Body of pancreas (tissue), 4 donors: Measurements from ENCODE around the gene SLC16A8. TPM values are rescaled to one million over a fixed set of nuclear protein-coding genes. Genes with fewer than 3 reads are reported as not detected.

ENCODE experiments used
- ATAC-seq: fragments of 150-250 bp; one replicate; pipeline ENCODE4 v1.9.1; 2016
- DNase-seq, 4 donors: peaks; one replicate each; pipeline ENCODE4 v3.0.0-alpha.2; 2019
- H3K27ac ChIP-seq, 4 donors: fragments of 200-600 bp; sonication (generic); 1 replicate in 3 of 4; 2 replicates in 1 of 4; pipeline versions ENCODE4 v1.5.1 to v1.6.1; 2016 to 2019; ENCODE audit warnings: mild to moderate bottlenecking in 1 of 4, mixed read lengths in 1 of 4, moderate library complexity in 1 of 4
- H3K27me3 ChIP-seq, 2 donors: fragments of 200-600 bp; sonication (generic); one replicate each; pipeline ENCODE4 v1.6.0; 2016; ENCODE audit warnings: mild to moderate bottlenecking in 1 of 2
- H3K36me3 ChIP-seq, 2 donors: fragments of 200-600 bp; sonication (generic); replicated peaks in 1 of 2; 2 replicates each; pipeline ENCODE4 v1.5.1; 2016; ENCODE audit warnings: low read depth in 2 of 2; ENCODE audit not compliant: insufficient read depth in 1 of 2
- H3K4me1 ChIP-seq: fragments of 200-600 bp; sonication (generic); one replicate; pipeline ENCODE4 v1.6.0; 2016
- H3K4me3 ChIP-seq, 2 donors: fragments of 200-600 bp; sonication (generic); 1 replicate in 1 of 2; 2 replicates in 1 of 2; pipeline ENCODE4 v1.5.1; 2016 to 2019
- H3K9me3 ChIP-seq, 3 donors: fragments of 200-600 bp; sonication (generic); 1 replicate in 2 of 3; 2 replicates in 1 of 3; pipeline ENCODE4 v1.5.1; 2016
- POLR2A ChIP-seq, 3 donors: fragments of 450-650 bp; IDR thresholded peaks; one replicate each; pipeline ENCODE4 v1.6.1; 2016; ENCODE audit warnings: antibody characterized with exemption in 3 of 3, mild to moderate bottlenecking in 2 of 3
- WGBS, 2 donors: methylation state at CpG; one replicate each; pipeline ENCODE4 v1.1.5; 2017; 5-methylcytosine and 5-hydroxymethylcytosine counted together
- intact Hi-C: fragments of 100-400 bp; cut with DNase I; formaldehyde crosslinking; loops from one replicate; pipeline ENCODE4 v1.15.1; 2023
- total RNA-seq, 2 donors: library from RNA; depleted of rRNA; stranded (reverse); fragments of >200 nt; gene quantifications; one replicate each; pipeline ENCODE4 v1.1.0, GENCODE V29; 2016
- TF ChIP-seq, protein P1 (sequence below), 7 experiments: fragments of 450-650 bp in 4 of 7; fragments of 200-600 bp in 3 of 7; sonication (generic) in 3 of 7; IDR thresholded peaks; one replicate each; pipeline ENCODE4 v1.5.1; 2016 to 2019; ENCODE audit warnings: antibody characterized with exemption in 7 of 7

SLC16A8 gene
- total RNA-seq, 2 donors from 2014 or later = not detected

GRCh38 chr22:38077096-38077495 is 6.9 kb downstream of the SLC16A8 start:
- intact Hi-C loops = no loop called here
- 73 to 81% methylated on average over 10 to 12 of the region's 12 CpGs for WGBS, 2 donors

DNA sequence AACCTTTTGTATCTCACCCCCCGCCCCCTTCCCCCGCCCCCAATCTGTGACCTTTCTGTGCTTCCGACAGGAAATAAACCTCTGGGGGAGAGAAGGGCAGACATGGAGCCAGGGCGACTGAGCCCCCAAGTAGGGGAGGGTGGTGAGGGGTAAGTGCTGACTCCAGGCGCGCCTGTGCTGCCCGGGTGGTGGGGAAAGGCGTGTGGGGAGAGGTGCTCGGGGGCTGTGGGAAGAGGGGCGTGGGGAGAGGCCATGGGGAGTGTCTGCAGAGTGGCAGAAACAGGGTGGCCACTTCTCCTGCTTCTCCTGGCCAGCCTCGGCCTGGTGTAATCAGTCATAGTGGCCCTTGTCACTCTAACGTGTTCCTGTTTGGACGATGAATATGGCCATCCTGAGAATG is 8.0 kb downstream of the SLC16A8 start:
- no peak overlapping the region for H3K27ac ChIP-seq
- no peak overlapping the region for H3K4me3 ChIP-seq
- H3K4me1 ChIP-seq = peaks cover 6% of the 10 kb centered on the region
- no peak for TF ChIP-seq POLR2A (IDR thresholded peaks at IDR 0.05)
- TF ChIP-seq, protein P1, sequence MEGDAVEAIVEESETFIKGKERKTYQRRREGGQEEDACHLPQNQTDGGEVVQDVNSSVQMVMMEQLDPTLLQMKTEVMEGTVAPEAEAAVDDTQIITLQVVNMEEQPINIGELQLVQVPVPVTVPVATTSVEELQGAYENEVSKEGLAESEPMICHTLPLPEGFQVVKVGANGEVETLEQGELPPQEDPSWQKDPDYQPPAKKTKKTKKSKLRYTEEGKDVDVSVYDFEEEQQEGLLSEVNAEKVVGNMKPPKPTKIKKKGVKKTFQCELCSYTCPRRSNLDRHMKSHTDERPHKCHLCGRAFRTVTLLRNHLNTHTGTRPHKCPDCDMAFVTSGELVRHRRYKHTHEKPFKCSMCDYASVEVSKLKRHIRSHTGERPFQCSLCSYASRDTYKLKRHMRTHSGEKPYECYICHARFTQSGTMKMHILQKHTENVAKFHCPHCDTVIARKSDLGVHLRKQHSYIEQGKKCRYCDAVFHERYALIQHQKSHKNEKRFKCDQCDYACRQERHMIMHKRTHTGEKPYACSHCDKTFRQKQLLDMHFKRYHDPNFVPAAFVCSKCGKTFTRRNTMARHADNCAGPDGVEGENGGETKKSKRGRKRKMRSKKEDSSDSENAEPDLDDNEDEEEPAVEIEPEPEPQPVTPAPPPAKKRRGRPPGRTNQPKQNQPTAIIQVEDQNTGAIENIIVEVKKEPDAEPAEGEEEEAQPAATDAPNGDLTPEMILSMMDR (IDR thresholded peaks at IDR 0.05) = no peak
- intact Hi-C loops = no loop called here
- H3K9me3 ChIP-seq = no peaks in the 10 kb centered on the region
- H3K27me3 ChIP-seq = no peaks in the 10 kb centered on the region
- ATAC-seq = no peak
- DNase-seq = no peak
- 90 to 93% methylated on average over 11 to 12 of the region's 13 CpGs for WGBS, 2 donors
- peaks cover 0 to 15% of the 10 kb centered on the region in 2 donors for H3K36me3 ChIP-seq

More at GRCh38 chr22:38077096-38077495, 6.9 kb downstream of the SLC16A8 start:
- H3K27ac ChIP-seq = no peak overlapping the region
- ATAC-seq (no peak), DNase-seq (no peak)
- peaks cover 0 to 8% of the 10 kb centered on the region in 2 donors for H3K27me3 ChIP-seq
- H3K9me3 ChIP-seq = no peaks in the 10 kb centered on the region
- H3K36me3 ChIP-seq = peaks cover 0 to 12% of the 10 kb centered on the region in 2 donors
- H3K4me1 ChIP-seq = peaks cover 17% of the 10 kb centered on the region
- TF ChIP-seq POLR2A (IDR thresholded peaks at IDR 0.05) = no peak
- TF ChIP-seq, protein P1 (IDR thresholded peaks at IDR 0.05) = no peak
- no peak overlapping the region for H3K4me3 ChIP-seq

GRCh38 chr22:38075105-38075825 is 8.7 kb downstream of the SLC16A8 start:
- H3K4me3 ChIP-seq = no peak overlapping the region
- H3K27ac ChIP-seq = no peak overlapping the region
- 93 to 94% methylated on average over 29 to 31 of the region's 32 CpGs for WGBS, 2 donors
- no peaks in the 10 kb centered on the region for H3K9me3 ChIP-seq
- H3K4me1 ChIP-seq = no peaks in the 10 kb centered on the region
- TF ChIP-seq POLR2A (IDR thresholded peaks at IDR 0.05) = no peak
- TF ChIP-seq, protein P1 (IDR thresholded peaks at IDR 0.05) = no peak
- no peak for ATAC-seq
- no peak for DNase-seq
- H3K27me3 ChIP-seq = no peaks in the 10 kb centered on the region
- intact Hi-C loops = no loop called here
- peaks cover 0 to 15% of the 10 kb centered on the region in 2 donors for H3K36me3 ChIP-seq

- intact Hi-C loops = no loop called here
- no peak for DNase-seq
- 93% methylated on average over 31 to 44 of the region's 47 CpGs for WGBS, 2 donors
- Histone ChIP-seq H3K4me1 (no peaks in the 10 kb centered on the region), H3K27me3 (no peaks in the 10 kb centered on the region), H3K4me3 (no peak overlapping the region), H3K9me3 (no peaks in the 10 kb centered on the region), H3K36me3 (peaks cover 0 to 15% of the 10 kb centered on the region in 2 donors), H3K27ac (no peak overlapping the region)
- TF ChIP-seq POLR2A (IDR thresholded peaks at IDR 0.05) = no peak
- TF ChIP-seq, protein P1 (IDR thresholded peaks at IDR 0.05) = no peak
- ATAC-seq = no peak
These were observed 9.5 kb downstream of the SLC16A8 start for GRCh38 chr22:38074181-38075104.
